Measurements from ENCODE around the gene PLEKHM1.
A peak's percentile ranks its signal among the peaks of the same experiment; 100 is the strongest.
"Not testable (repeated sequence)": the region's sequence is repeated elsewhere in the genome, so short reads cannot be mapped to it uniquely, and the experiment has no call there.

The PLEKHM1 gene

GRCh38 chr17:45494556-45494955 is 4.0 kb upstream of the PLEKHM1 start:
- H3K36me3 ChIP-seq (ENCODE audit: control insufficient read depth in 5 of 5, insufficient read depth in 5 of 5, low read length in 5 of 5); H3K27me3 ChIP-seq (ENCODE audit: control insufficient read depth in 5 of 5, insufficient read depth in 4 of 5, low read length in 5 of 5); H3K4me3 ChIP-seq (ENCODE audit: low read depth in 1 of 5, low read length in 5 of 5); H3K9me3 ChIP-seq (ENCODE audit: control insufficient read depth in 5 of 5, low read length in 5 of 5); H3K27ac ChIP-seq (ENCODE audit: low read depth, low read length); H3K9ac ChIP-seq (ENCODE audit: low read length in 5 of 5): not testable (repeated sequence)
- peaks cover 0 to 12% (median 8%) of the 10 kb centered on the region in 5 donors for H3K4me1 ChIP-seq (ENCODE audit: control insufficient read depth in 5 of 5, insufficient read depth in 5 of 5, low read length in 5 of 5)

GRCh38 chr17:45492156-45492555 is 1.6 kb upstream of the PLEKHM1 start:
- not testable (repeated sequence) for H3K36me3 ChIP-seq (ENCODE audit: control insufficient read depth in 5 of 5, insufficient read depth in 5 of 5, low read length in 5 of 5); H3K9ac ChIP-seq (ENCODE audit: low read length in 5 of 5); H3K9me3 ChIP-seq (ENCODE audit: control insufficient read depth in 5 of 5, low read length in 5 of 5); H3K27ac ChIP-seq (ENCODE audit: low read depth, low read length); H3K4me3 ChIP-seq (ENCODE audit: low read depth in 1 of 5, low read length in 5 of 5); H3K27me3 ChIP-seq (ENCODE audit: control insufficient read depth in 5 of 5, insufficient read depth in 4 of 5, low read length in 5 of 5)
- H3K4me1 ChIP-seq (ENCODE audit: control insufficient read depth in 5 of 5, insufficient read depth in 5 of 5, low read length in 5 of 5), result peaks cover 0 to 30% (median 20%) of the 10 kb centered on the region in 5 donors

DNA sequence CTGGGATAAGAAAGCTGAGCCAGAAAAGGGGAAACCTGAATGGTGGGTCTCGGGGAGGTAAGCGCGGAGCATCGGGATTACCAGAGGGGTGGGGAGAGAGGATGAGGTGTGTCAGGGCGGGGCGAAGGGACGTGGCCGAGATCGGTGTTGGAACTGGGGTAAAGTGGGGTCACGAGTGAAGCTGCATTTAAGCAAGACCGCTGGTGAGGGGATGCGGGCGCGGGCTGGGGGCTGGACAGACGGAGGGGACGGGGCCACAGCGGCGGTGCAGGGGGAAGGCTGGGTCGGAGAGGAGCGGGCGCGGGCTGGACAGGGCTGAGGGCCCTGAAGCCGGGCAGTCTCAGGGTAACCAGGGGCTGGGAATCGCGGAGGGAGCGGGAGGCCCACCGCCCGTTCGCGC is 323 bp downstream of the PLEKHM1 start:
- Histone ChIP-seq H3K9ac (ENCODE audit: low read length in 5 of 5) (peak overlapping the region in 4 of 5 donors; percentile 58 to 73 (median 62)), H3K4me1 (ENCODE audit: control insufficient read depth in 5 of 5, insufficient read depth in 5 of 5, low read length in 5 of 5) (peaks cover 0 to 30% (median 20%) of the 10 kb centered on the region in 5 donors), H3K27ac (ENCODE audit: low read depth, low read length) (peak overlapping the region; percentile 82), H3K4me3 (ENCODE audit: low read depth in 1 of 5, low read length in 5 of 5) (peak overlapping the region; percentile 56 to 68 (median 61))
- not testable (repeated sequence) for H3K9me3 ChIP-seq (ENCODE audit: control insufficient read depth in 5 of 5, low read length in 5 of 5); H3K27me3 ChIP-seq (ENCODE audit: control insufficient read depth in 5 of 5, insufficient read depth in 4 of 5, low read length in 5 of 5); H3K36me3 ChIP-seq (ENCODE audit: control insufficient read depth in 5 of 5, insufficient read depth in 5 of 5, low read length in 5 of 5)

- H3K36me3 ChIP-seq (ENCODE audit: control insufficient read depth in 5 of 5, insufficient read depth in 5 of 5, low read length in 5 of 5); H3K9ac ChIP-seq (ENCODE audit: low read length in 5 of 5); H3K27me3 ChIP-seq (ENCODE audit: control insufficient read depth in 5 of 5, insufficient read depth in 4 of 5, low read length in 5 of 5); H3K9me3 ChIP-seq (ENCODE audit: control insufficient read depth in 5 of 5, low read length in 5 of 5): not testable (repeated sequence)
- peak overlapping the region; percentile 82 for H3K27ac ChIP-seq (ENCODE audit: low read depth, low read length)
- H3K4me3 ChIP-seq (ENCODE audit: low read depth in 1 of 5, low read length in 5 of 5), result peak overlapping the region in 1 of 5 donors; percentile 15
- H3K4me1 ChIP-seq (ENCODE audit: control insufficient read depth in 5 of 5, insufficient read depth in 5 of 5, low read length in 5 of 5), result peaks cover 0 to 40% (median 22%) of the 10 kb centered on the region in 5 donors
Measured at GRCh38 chr17:45487704-45488103, 2.8 kb downstream of the PLEKHM1 start.

- not testable (repeated sequence) for H3K9me3 ChIP-seq (ENCODE audit: control insufficient read depth in 5 of 5, low read length in 5 of 5); H3K36me3 ChIP-seq (ENCODE audit: control insufficient read depth in 5 of 5, insufficient read depth in 5 of 5, low read length in 5 of 5); H3K4me3 ChIP-seq (ENCODE audit: low read depth in 1 of 5, low read length in 5 of 5); H3K27me3 ChIP-seq (ENCODE audit: control insufficient read depth in 5 of 5, insufficient read depth in 4 of 5, low read length in 5 of 5); H3K9ac ChIP-seq (ENCODE audit: low read length in 5 of 5)
- H3K27ac ChIP-seq (ENCODE audit: low read depth, low read length), result peak overlapping the region; percentile 23
- H3K4me1 ChIP-seq (ENCODE audit: control insufficient read depth in 5 of 5, insufficient read depth in 5 of 5, low read length in 5 of 5), result peaks cover 0 to 29% (median 14%) of the 10 kb centered on the region in 5 donors
Measured at GRCh38 chr17:45483591-45484216, 6.8 kb downstream of the PLEKHM1 start.

DNA sequence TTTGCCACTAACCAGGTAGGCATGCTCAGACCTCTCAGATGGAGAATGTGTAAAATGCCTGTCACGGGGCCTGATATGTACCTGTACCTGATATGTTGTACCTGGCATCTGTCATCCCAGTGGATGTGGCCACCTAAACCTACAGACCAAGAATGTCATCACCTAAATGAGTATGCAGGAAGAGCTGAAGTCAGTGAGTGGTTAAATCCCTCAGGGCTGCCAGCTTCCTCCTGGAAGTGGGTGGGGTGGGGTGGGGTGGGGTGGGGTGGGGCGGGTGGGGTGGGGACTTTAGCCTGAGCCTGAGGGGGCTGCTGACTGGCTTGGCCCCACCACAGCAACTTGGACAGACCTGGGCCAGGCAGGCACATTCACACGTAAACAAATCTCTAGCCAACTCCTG is 7.3 kb downstream of the PLEKHM1 start:
- not testable (repeated sequence) for H3K9me3 ChIP-seq (ENCODE audit: control insufficient read depth in 5 of 5, low read length in 5 of 5); H3K9ac ChIP-seq (ENCODE audit: low read length in 5 of 5); H3K27me3 ChIP-seq (ENCODE audit: control insufficient read depth in 5 of 5, insufficient read depth in 4 of 5, low read length in 5 of 5); H3K4me3 ChIP-seq (ENCODE audit: low read depth in 1 of 5, low read length in 5 of 5); H3K36me3 ChIP-seq (ENCODE audit: control insufficient read depth in 5 of 5, insufficient read depth in 5 of 5, low read length in 5 of 5); H3K27ac ChIP-seq (ENCODE audit: low read depth, low read length)
- peaks cover 0 to 24% (median 11%) of the 10 kb centered on the region in 5 donors for H3K4me1 ChIP-seq (ENCODE audit: control insufficient read depth in 5 of 5, insufficient read depth in 5 of 5, low read length in 5 of 5)

DNA sequence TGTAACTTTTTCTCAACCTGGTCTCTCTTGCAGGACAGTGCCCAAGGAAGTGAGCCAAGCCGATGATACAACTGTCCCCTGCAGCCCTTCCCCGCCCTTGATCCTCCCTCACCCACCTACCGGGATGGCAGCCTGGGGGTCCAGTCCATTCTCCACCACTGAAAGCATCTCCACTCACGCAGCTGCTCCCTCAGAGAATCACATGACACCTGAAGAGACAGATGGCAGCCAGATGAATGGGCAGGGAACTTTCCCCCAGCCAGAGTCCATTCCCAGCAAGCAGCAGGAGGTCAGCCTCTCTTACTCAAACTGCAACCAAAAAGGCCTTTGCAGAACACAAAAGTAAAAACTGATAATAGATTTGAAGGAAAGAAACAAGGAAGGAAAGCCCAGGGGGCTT is 8.2 kb downstream of the PLEKHM1 start:
- H3K36me3 ChIP-seq (ENCODE audit: control insufficient read depth in 5 of 5, insufficient read depth in 5 of 5, low read length in 5 of 5); H3K9me3 ChIP-seq (ENCODE audit: control insufficient read depth in 5 of 5, low read length in 5 of 5); H3K27ac ChIP-seq (ENCODE audit: low read depth, low read length); H3K4me3 ChIP-seq (ENCODE audit: low read depth in 1 of 5, low read length in 5 of 5); H3K27me3 ChIP-seq (ENCODE audit: control insufficient read depth in 5 of 5, insufficient read depth in 4 of 5, low read length in 5 of 5); H3K9ac ChIP-seq (ENCODE audit: low read length in 5 of 5): not testable (repeated sequence)
- H3K4me1 ChIP-seq (ENCODE audit: control insufficient read depth in 5 of 5, insufficient read depth in 5 of 5, low read length in 5 of 5), result peaks cover 0 to 16% (median 9%) of the 10 kb centered on the region in 5 donors

DNA sequence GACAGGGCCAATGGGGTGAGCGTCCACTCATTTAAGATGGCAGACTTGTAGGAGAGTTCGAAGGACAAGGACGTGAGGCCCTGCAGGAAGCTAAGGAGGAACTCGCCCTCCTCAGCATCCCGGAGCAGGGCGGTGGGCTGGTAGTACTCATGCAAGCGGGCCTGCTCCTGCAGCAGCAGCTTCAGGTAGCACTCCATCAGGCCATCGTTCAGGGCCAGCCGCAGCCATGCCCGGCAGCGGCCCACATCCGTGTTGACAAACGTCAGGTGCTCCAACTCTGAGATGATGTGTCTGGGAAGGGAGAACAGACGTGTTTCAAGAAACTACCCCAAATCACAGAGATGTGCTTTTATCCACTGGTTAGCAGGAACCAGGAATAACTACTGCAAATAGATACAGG is 15.1 kb downstream of the PLEKHM1 start:
- H3K4me3 ChIP-seq (ENCODE audit: low read depth in 1 of 5, low read length in 5 of 5); H3K27me3 ChIP-seq (ENCODE audit: control insufficient read depth in 5 of 5, insufficient read depth in 4 of 5, low read length in 5 of 5); H3K9ac ChIP-seq (ENCODE audit: low read length in 5 of 5); H3K4me1 ChIP-seq (ENCODE audit: control insufficient read depth in 5 of 5, insufficient read depth in 5 of 5, low read length in 5 of 5); H3K9me3 ChIP-seq (ENCODE audit: control insufficient read depth in 5 of 5, low read length in 5 of 5); H3K27ac ChIP-seq (ENCODE audit: low read depth, low read length): not testable (repeated sequence)
- peaks cover under 1 to 41% (median 28%) of the 10 kb centered on the region in 5 donors for H3K36me3 ChIP-seq (ENCODE audit: control insufficient read depth in 5 of 5, insufficient read depth in 5 of 5, low read length in 5 of 5)

DNA sequence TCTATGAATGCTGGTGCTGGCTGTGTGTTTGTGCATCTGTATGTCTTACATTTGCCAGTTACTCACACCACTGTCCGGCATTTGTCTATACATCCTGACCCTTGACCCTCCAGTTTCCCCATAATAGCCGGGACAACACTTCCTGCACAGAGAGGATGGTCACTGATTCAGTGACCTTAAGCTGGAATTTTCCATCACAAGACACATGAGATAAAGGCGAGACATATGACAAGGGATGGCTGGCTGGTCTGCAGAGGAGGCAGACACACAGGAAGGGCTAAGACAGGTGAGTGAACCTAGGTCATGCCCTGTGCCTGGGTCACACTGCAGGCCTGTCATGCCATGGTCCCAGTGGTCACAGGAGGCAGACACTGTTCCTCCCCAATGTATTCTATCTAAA is 18.3 kb downstream of the PLEKHM1 start:
- H3K36me3 ChIP-seq (ENCODE audit: control insufficient read depth in 5 of 5, insufficient read depth in 5 of 5, low read length in 5 of 5), result peaks cover 0 to 46% (median 33%) of the 10 kb centered on the region in 5 donors
- not testable (repeated sequence) for H3K27me3 ChIP-seq (ENCODE audit: control insufficient read depth in 5 of 5, insufficient read depth in 4 of 5, low read length in 5 of 5); H3K27ac ChIP-seq (ENCODE audit: low read depth, low read length); H3K4me1 ChIP-seq (ENCODE audit: control insufficient read depth in 5 of 5, insufficient read depth in 5 of 5, low read length in 5 of 5); H3K4me3 ChIP-seq (ENCODE audit: low read depth in 1 of 5, low read length in 5 of 5); H3K9me3 ChIP-seq (ENCODE audit: control insufficient read depth in 5 of 5, low read length in 5 of 5); H3K9ac ChIP-seq (ENCODE audit: low read length in 5 of 5)

GRCh38 chr17:45469204-45469563 is 21.3 kb downstream of the PLEKHM1 start:
- peaks cover 0 to 26% (median 18%) of the 10 kb centered on the region in 5 donors for H3K36me3 ChIP-seq (ENCODE audit: control insufficient read depth in 5 of 5, insufficient read depth in 5 of 5, low read length in 5 of 5)
- not testable (repeated sequence) for H3K27ac ChIP-seq (ENCODE audit: low read depth, low read length); H3K4me1 ChIP-seq (ENCODE audit: control insufficient read depth in 5 of 5, insufficient read depth in 5 of 5, low read length in 5 of 5); H3K27me3 ChIP-seq (ENCODE audit: control insufficient read depth in 5 of 5, insufficient read depth in 4 of 5, low read length in 5 of 5); H3K9me3 ChIP-seq (ENCODE audit: control insufficient read depth in 5 of 5, low read length in 5 of 5); H3K9ac ChIP-seq (ENCODE audit: low read length in 5 of 5); H3K4me3 ChIP-seq (ENCODE audit: low read depth in 1 of 5, low read length in 5 of 5)
